LNCAP (cell line): Measurements from ENCODE around the gene MS4A7.

Source experiments
- CTCF ChIP-seq: fragments of 450-650 bp; IDR thresholded peaks from 2 replicates; pipeline ENCODE4 v1.5.1; 2017; ENCODE audit warnings: mild to moderate bottlenecking

Gene MS4A7

GRCh38 chr11:60372767-60373166 is 5.6 kb upstream of the MS4A7 start:
- no peak for TF ChIP-seq CTCF

DNA sequence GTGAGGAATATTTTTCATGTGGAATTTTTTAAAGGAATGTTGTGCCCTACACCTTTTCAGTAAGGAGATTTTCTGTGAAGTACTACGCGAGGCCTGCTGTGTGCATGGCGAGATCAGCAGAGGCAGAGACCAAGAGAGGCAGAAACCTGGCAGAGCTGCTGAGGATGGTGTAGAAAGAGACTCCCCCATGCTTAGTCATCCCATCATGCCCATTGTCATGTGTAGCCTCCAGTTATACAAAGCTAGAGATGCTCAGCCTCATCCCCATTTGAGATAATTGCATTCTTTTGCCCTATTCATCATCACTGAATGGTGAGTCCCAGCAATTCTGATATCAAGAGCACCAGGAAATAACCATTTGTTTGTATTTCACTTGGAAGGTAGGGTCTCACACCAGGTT is 3.0 kb upstream of the MS4A7 start:
- no peak for TF ChIP-seq CTCF

- TF ChIP-seq CTCF, result no peak
Measured at GRCh38 chr11:60376601-60377000, 1.7 kb upstream of the MS4A7 start.

DNA sequence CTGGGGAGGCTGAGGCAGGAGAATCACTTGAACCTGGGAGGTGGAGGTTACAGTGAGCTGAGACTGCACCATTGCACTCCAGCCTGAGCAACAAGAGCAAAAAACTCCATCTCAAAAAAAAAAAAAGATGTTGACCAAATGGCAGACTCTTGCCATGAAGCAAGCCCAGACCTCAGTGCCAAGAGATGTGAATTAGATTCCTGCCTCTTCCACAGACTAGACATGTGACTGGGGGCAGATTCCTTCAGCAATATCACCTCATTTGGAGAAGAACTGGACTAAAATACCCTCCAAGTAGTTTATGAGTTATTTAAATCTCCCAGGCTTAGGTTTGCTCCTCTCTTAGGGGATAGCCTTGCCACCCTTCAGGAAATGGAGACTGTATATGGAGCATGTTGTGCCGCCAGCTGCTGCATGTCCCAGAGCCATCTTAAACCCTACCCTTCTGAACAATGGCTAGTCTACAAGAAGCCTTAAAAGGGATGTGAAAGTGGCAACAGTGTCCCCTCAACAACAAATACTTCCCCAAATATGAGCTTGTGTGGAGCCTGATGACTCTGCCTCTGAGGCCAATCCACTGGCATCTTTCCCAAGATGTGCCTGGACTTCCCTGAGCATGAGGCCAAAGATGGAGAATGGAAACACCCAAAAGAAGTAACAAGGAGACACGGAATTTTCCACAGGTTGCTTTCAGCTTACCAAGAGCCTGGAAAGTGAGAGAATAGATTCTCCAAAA is 763 bp upstream of the MS4A7 start:
- no peak for TF ChIP-seq CTCF

DNA sequence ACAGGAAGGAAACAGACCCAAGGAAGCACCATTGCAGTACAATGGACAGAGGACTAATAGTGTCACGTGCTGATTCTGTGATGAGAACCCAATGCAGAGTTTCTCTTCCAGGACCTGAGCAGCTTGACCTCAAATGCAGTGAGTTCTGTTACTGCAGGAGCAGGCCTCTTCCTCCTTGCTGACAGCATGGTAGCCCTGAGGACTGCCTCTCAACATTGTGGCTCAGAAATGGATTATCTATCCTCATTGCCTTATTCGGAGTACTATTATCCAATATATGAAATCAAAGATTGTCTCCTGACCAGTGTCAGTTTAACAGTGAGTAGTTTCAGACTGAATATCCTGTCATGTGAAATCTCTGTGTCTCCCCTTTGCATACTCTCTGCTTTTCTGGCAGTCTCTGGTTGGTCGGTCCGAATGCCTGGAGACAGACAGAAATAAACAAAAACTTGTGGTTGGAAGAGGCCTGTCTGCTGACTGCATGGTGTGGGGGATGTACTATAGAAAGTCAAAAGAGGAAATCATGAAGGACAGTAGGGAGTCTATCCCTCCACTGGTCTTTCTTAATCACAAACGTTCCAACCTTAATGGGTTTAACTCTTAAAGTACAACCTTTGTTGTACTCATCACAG is 11.1 kb downstream of the MS4A7 start:
- TF ChIP-seq CTCF, result no peak

- no peak for TF ChIP-seq CTCF
Measured at GRCh38 chr11:60390419-60390818, 12.1 kb downstream of the MS4A7 start.

- TF ChIP-seq CTCF, result no peak
Measured at GRCh38 chr11:60392361-60392760, 14.0 kb downstream of the MS4A7 start.
